Neuronal stem cell (in vitro differentiated cells): ENCODE measurements around the gene PARD3.

ENCODE experiments used
- DNase-seq: peaks from one replicate; pipeline ENCODE4 v3.0.0-alpha.2; 2013; ENCODE audit warnings: low spot score
- H2AFZ ChIP-seq: one replicate; pipeline ENCODE4 v1.6.1; 2013; ENCODE audit warnings: mild to moderate bottlenecking, low read length, inconsistent platforms
- H2AK5ac ChIP-seq: 2 replicates; pipeline ENCODE4 v1.6.1; 2013; ENCODE audit warnings: low read depth, mild to moderate bottlenecking, inconsistent platforms, low read length, moderate library complexity, mixed read lengths
- H2BK120ac ChIP-seq: 2 replicates; pipeline ENCODE4 v1.6.1; 2013; ENCODE audit warnings: low read depth, mild to moderate bottlenecking, inconsistent platforms, low read length, moderate library complexity, mixed read lengths
- H2BK12ac ChIP-seq: one replicate; pipeline ENCODE4 v1.6.1; 2013; ENCODE audit warnings: low read length, inconsistent platforms
- H2BK15ac ChIP-seq: 2 replicates; pipeline ENCODE4 v1.6.1; 2013; ENCODE audit warnings: mild to moderate bottlenecking, low read length, inconsistent platforms, mixed read lengths
- H2BK5ac ChIP-seq: one replicate; pipeline ENCODE4 v1.6.1; 2013; ENCODE audit warnings: inconsistent platforms, mild to moderate bottlenecking, low read length, moderate library complexity
- H3K14ac ChIP-seq: one replicate; pipeline ENCODE4 v1.6.1; 2013; ENCODE audit warnings: low read length, inconsistent platforms
- H3K18ac ChIP-seq: 2 replicates; pipeline ENCODE4 v1.6.1; 2013; ENCODE audit warnings: low read length, inconsistent platforms
- H3K23ac ChIP-seq: 2 replicates; pipeline ENCODE4 v1.6.1; 2013; ENCODE audit warnings: low read depth, mild to moderate bottlenecking, mixed read lengths, low read length, inconsistent platforms; ENCODE audit not compliant: poor library complexity
- H3K27ac ChIP-seq: replicated peaks from 3 replicates; pipeline ENCODE4 v1.5.1; 2013; ENCODE audit warnings: low read length, inconsistent platforms
- H3K27me3 ChIP-seq, 3 experiments: 2 replicates each; pipeline ENCODE4 v1.6.1; 2013; ENCODE audit warnings: low read length in 3 of 3, mild to moderate bottlenecking in 2 of 3, inconsistent platforms in 1 of 3, low read depth in 1 of 3, mixed read lengths in 1 of 3, moderate library complexity in 1 of 3; ENCODE audit not compliant: control insufficient read depth in 3 of 3, insufficient read depth in 3 of 3
- H3K36me3 ChIP-seq, 2 donors: replicated peaks in 1 of 2; 2 replicates each; pipeline ENCODE4 v1.6.1; 2013; ENCODE audit warnings: low read length in 2 of 2; ENCODE audit not compliant: control insufficient read depth in 2 of 2, insufficient read depth in 2 of 2
- H3K4ac ChIP-seq: 2 replicates; pipeline ENCODE4 v1.6.1; 2013; ENCODE audit warnings: inconsistent platforms, mild to moderate bottlenecking, low read length, moderate library complexity
- H3K4me1 ChIP-seq, 2 donors: 1 replicate in 1 of 2; 2 replicates in 1 of 2; pipeline ENCODE4 v1.6.1; 2013; ENCODE audit warnings: low read length in 2 of 2, low read depth in 1 of 2; ENCODE audit not compliant: control insufficient read depth in 2 of 2, insufficient read depth in 1 of 2
- H3K4me2 ChIP-seq: one replicate; pipeline ENCODE4 v1.6.1; 2013; ENCODE audit warnings: mild to moderate bottlenecking, low read length, inconsistent platforms; ENCODE audit not compliant: insufficient read depth, poor library complexity, severe bottlenecking
- H3K4me3 ChIP-seq, 2 donors: 2 replicates each; pipeline ENCODE4 v1.5.1; 2013; ENCODE audit warnings: low read length in 2 of 2, mild to moderate bottlenecking in 2 of 2, inconsistent platforms in 1 of 2, moderate library complexity in 1 of 2
- H3K79me1 ChIP-seq: one replicate; pipeline ENCODE4 v1.6.1; 2013; ENCODE audit warnings: low read depth, mild to moderate bottlenecking, inconsistent platforms, low read length, moderate library complexity
- H3K9ac ChIP-seq: one replicate; pipeline ENCODE4 v1.6.1; 2013; ENCODE audit warnings: mild to moderate bottlenecking, low read depth, low read length, inconsistent platforms; ENCODE audit not compliant: poor library complexity
- H3K9me3 ChIP-seq, 2 donors: replicated peaks in 1 of 2; 2 replicates each; pipeline versions ENCODE3 to v1.6.1; 2013; ENCODE audit warnings: low read length in 2 of 2, mild to moderate bottlenecking in 2 of 2, inconsistent platforms in 1 of 2, low read depth in 1 of 2, mixed read lengths in 1 of 2, moderate library complexity in 1 of 2; ENCODE audit not compliant: control insufficient read depth in 2 of 2, insufficient read depth in 1 of 2
- H4K8ac ChIP-seq: one replicate; pipeline ENCODE4 v1.6.1; 2013; ENCODE audit warnings: low read depth, mild to moderate bottlenecking, inconsistent platforms, low read length, moderate library complexity
- H4K91ac ChIP-seq: one replicate; pipeline ENCODE4 v1.6.1; 2013; ENCODE audit warnings: low read length, low read depth, mild to moderate bottlenecking, inconsistent platforms; ENCODE audit not compliant: poor library complexity
- WGBS, 2 donors: extraction: QIAGEN DNeasy Blood & Tissue Kit; methylation state at CpG; one replicate each; pipeline ENCODE4 v1.1.7; 2013; ENCODE audit warnings: missing lambda C conversion rate in 2 of 2, mixed read lengths in 1 of 2; ENCODE audit not compliant: insufficient read length in 2 of 2, insufficient replicate concordance in 1 of 2; ENCODE audit errors: extremely low coverage in 2 of 2; 5-methylcytosine and 5-hydroxymethylcytosine counted together

The PARD3 gene

GRCh38 chr10:34488476-34489130 is 326.5 kb downstream of the PARD3 start:
- no peak overlapping the region for H2AFZ ChIP-seq
- no peak overlapping the region for H3K4ac ChIP-seq
- no peak overlapping the region for H3K27ac ChIP-seq
- H4K91ac ChIP-seq, result no peak overlapping the region
- no peaks in the 10 kb centered on the region for H3K27me3 ChIP-seq
- H3K4me3 ChIP-seq, result peak overlapping the region in 1 of 2 donors; percentile 61
- H3K79me1 ChIP-seq, result peaks cover 3% of the 10 kb centered on the region
- H2BK15ac ChIP-seq, result no peak overlapping the region
- WGBS, 2 donors, result no CpG with 5 or more reads among the region's 22 CpGs
- H2BK120ac ChIP-seq, result no peak overlapping the region
- peaks cover 6 to 11% of the 10 kb centered on the region in 2 donors for H3K4me1 ChIP-seq
- H3K9me3 ChIP-seq, result no peaks in the 10 kb centered on the region
- H2BK12ac ChIP-seq, result no peak overlapping the region
- H3K9ac ChIP-seq, result no peak overlapping the region
- no peak overlapping the region for H2BK5ac ChIP-seq
- peak overlapping the region; percentile 52 for H3K23ac ChIP-seq
- DNase-seq, result no peak
- H3K18ac ChIP-seq, result peak overlapping the region; percentile 67
- no peaks in the 10 kb centered on the region for H3K36me3 ChIP-seq
- H4K8ac ChIP-seq, result peak overlapping the region; percentile 52
- no peak overlapping the region for H3K4me2 ChIP-seq
- H3K14ac ChIP-seq, result no peak overlapping the region
- H2AK5ac ChIP-seq, result peak overlapping the region; percentile 45

DNA sequence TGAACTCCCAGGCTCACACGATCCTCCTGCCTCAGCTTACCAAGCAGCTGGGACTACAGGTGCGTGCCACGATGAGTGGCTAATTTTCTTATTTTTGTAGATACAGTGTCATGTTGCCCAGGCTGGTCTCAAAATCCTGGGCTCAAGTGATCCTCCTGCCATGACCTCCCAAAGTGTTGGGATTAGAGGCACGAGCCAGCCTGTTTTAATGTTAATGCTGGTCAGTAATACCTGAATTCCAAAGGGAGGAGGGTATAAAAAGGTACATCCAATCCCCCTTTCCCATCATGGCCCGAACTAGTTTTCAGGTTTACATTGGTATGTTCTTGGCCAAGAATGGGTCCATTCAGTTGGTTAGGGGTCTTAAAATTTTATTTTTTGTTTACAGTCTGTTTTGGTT is 329.1 kb downstream of the PARD3 start:
- Histone ChIP-seq H3K27me3 (no peaks in the 10 kb centered on the region), H3K4me1 (peaks cover 0 to 4% of the 10 kb centered on the region in 2 donors), H3K23ac (no peak overlapping the region), H2AK5ac (no peak overlapping the region), H2BK5ac (no peak overlapping the region), H3K4me2 (no peak overlapping the region), H4K8ac (no peak overlapping the region), H3K18ac (no peak overlapping the region), H2BK15ac (no peak overlapping the region), H2BK12ac (no peak overlapping the region), H3K9ac (no peak overlapping the region), H3K27ac (no peak overlapping the region), H3K9me3 (no peaks in the 10 kb centered on the region), H2AFZ (no peak overlapping the region), H3K79me1 (peaks cover 3% of the 10 kb centered on the region), H3K4ac (no peak overlapping the region), H3K14ac (no peak overlapping the region), H3K4me3 (no peak overlapping the region), H4K91ac (no peak overlapping the region), H2BK120ac (no peak overlapping the region), H3K36me3 (no peaks in the 10 kb centered on the region)
- no CpG with 5 or more reads among the region's 5 CpGs for WGBS, 2 donors
- DNase-seq, result no peak

GRCh38 chr10:34484164-34484563 is 330.9 kb downstream of the PARD3 start:
- Histone ChIP-seq H4K8ac (no peak overlapping the region), H3K27ac (no peak overlapping the region), H3K18ac (no peak overlapping the region), H3K27me3 (no peaks in the 10 kb centered on the region), H2AK5ac (no peak overlapping the region), H3K9me3 (no peaks in the 10 kb centered on the region), H2BK5ac (no peak overlapping the region), H2BK15ac (no peak overlapping the region), H3K23ac (no peak overlapping the region), H3K4me3 (no peak overlapping the region), H2BK12ac (no peak overlapping the region), H4K91ac (no peak overlapping the region), H3K4me1 (peaks cover 7 to 11% of the 10 kb centered on the region in 2 donors), H3K9ac (no peak overlapping the region), H3K4ac (no peak overlapping the region), H3K14ac (no peak overlapping the region), H2BK120ac (no peak overlapping the region), H3K4me2 (no peak overlapping the region), H3K79me1 (peaks cover 3% of the 10 kb centered on the region), H2AFZ (no peak overlapping the region), H3K36me3 (no peaks in the 10 kb centered on the region)
- no peak for DNase-seq
- WGBS, 2 donors, result no CpG with 5 or more reads among the region's 4 CpGs

GRCh38 chr10:34480345-34480744 is 334.8 kb downstream of the PARD3 start:
- no peak overlapping the region for H4K91ac ChIP-seq
- H2BK5ac ChIP-seq, result no peak overlapping the region
- H3K4me1 ChIP-seq, result peaks cover 7 to 11% of the 10 kb centered on the region in 2 donors
- H3K18ac ChIP-seq, result no peak overlapping the region
- no CpG with 5 or more reads among the region's 4 CpGs for WGBS, 2 donors
- DNase-seq, result no peak
- H3K4me2 ChIP-seq, result no peak overlapping the region
- no peak overlapping the region for H3K14ac ChIP-seq
- no peaks in the 10 kb centered on the region for H3K79me1 ChIP-seq
- no peak overlapping the region for H3K27ac ChIP-seq
- H3K9ac ChIP-seq, result no peak overlapping the region
- no peaks in the 10 kb centered on the region for H3K36me3 ChIP-seq
- no peak overlapping the region for H3K4ac ChIP-seq
- H3K9me3 ChIP-seq, result no peaks in the 10 kb centered on the region
- no peak overlapping the region for H2AFZ ChIP-seq
- H2BK12ac ChIP-seq, result no peak overlapping the region
- no peaks in the 10 kb centered on the region for H3K27me3 ChIP-seq
- H2BK15ac ChIP-seq, result no peak overlapping the region
- no peak overlapping the region for H2AK5ac ChIP-seq
- H3K4me3 ChIP-seq, result no peak overlapping the region
- H4K8ac ChIP-seq, result no peak overlapping the region
- no peak overlapping the region for H2BK120ac ChIP-seq
- H3K23ac ChIP-seq, result no peak overlapping the region
